HFFc6 (cell line): ENCODE results near the gene IL6ST. TPM values are rescaled to one million over a fixed set of nuclear protein-coding genes. Genes with fewer than 3 reads are reported as not detected.

ENCODE experiments used
- DNase-seq: peaks from one replicate; pipeline ENCODE4 v3.0.0-alpha.2; 2018
- H3K27ac Mint-ChIP-seq: 2 replicates; pipeline ENCODE4 v1.8.0; 2020; ENCODE audit warnings: mild to moderate bottlenecking, mixed read lengths
- H3K27me3 Mint-ChIP-seq: 2 replicates; pipeline ENCODE4 v1.8.0; 2021; ENCODE audit warnings: mild to moderate bottlenecking, moderate library complexity, mixed read lengths; ENCODE audit not compliant: insufficient read depth
- H3K36me3 Mint-ChIP-seq: 2 replicates; pipeline ENCODE4 v1.8.0; 2021; ENCODE audit warnings: low read depth, mixed read lengths
- H3K4me1 Mint-ChIP-seq: 2 replicates; pipeline ENCODE4 v1.8.0; 2020; ENCODE audit warnings: low read depth, mixed read lengths
- H3K4me3 Mint-ChIP-seq: 2 replicates; pipeline ENCODE4 v1.8.0; 2020; ENCODE audit warnings: mild to moderate bottlenecking, moderate library complexity, mixed read lengths
- H3K9me3 Mint-ChIP-seq: 2 replicates; pipeline ENCODE4 v1.8.0; 2020; ENCODE audit warnings: mild to moderate bottlenecking, mixed read lengths
- CTCF ChIP-seq: fragments of 200-600 bp; sonication (generic); IDR thresholded peaks from 2 replicates; pipeline ENCODE4 v1.5.0; 2021; ENCODE audit warnings: antibody characterized with exemption, mild to moderate bottlenecking
- total RNA-seq, 6 experiments: library from RNA; stranded (reverse); fragmentation: NEBNext Ultra II Directional; extraction: Animal tissue kit (Norgen Biotek cat#: 25700); gene quantifications; 2 replicates in 1 of 6; 3 replicates in 5 of 6; pipeline ENCODE4 v1.2.3, GENCODE V29; 2021

Gene IL6ST
- total RNA-seq, 6 experiments from 2014 or later = 187 to 265 (median 216) TPM

GRCh38 chr5:55932700-55933099, 62.1 kb downstream of the IL6ST start:
- peaks cover 17% of the 10 kb centered on the region for H3K4me1 Mint-ChIP-seq
- peaks cover 3% of the 10 kb centered on the region; the same call in 1 of the 2 replicates for H3K27me3 Mint-ChIP-seq
- no peak overlapping the region for H3K27ac Mint-ChIP-seq
- no peaks in the 10 kb centered on the region for H3K36me3 Mint-ChIP-seq
- TF ChIP-seq CTCF = no peak
- H3K9me3 Mint-ChIP-seq = no peaks in the 10 kb centered on the region
- no peak for DNase-seq
- no peak overlapping the region for H3K4me3 Mint-ChIP-seq

- no peak overlapping the region for H3K27ac Mint-ChIP-seq
- H3K4me3 Mint-ChIP-seq = no peak overlapping the region
- no peaks in the 10 kb centered on the region for H3K4me1 Mint-ChIP-seq
- H3K36me3 Mint-ChIP-seq = no peaks in the 10 kb centered on the region
- no peak for DNase-seq
- no peaks in the 10 kb centered on the region for H3K9me3 Mint-ChIP-seq
- no peak for TF ChIP-seq CTCF
- peaks cover 6% of the 10 kb centered on the region for H3K27me3 Mint-ChIP-seq
Observed at GRCh38 chr5:55929020-55929799, 65.6 kb downstream of the IL6ST start.

GRCh38 chr5:55927861-55928655, 66.7 kb downstream of the IL6ST start:
- Mint-ChIP-seq H3K9me3 (no peaks in the 10 kb centered on the region), H3K27ac (no peak overlapping the region), H3K4me3 (no peak overlapping the region), H3K4me1 (peaks cover 8% of the 10 kb centered on the region), H3K36me3 (no peaks in the 10 kb centered on the region), H3K27me3 (peaks cover 13% of the 10 kb centered on the region)
- no peak for TF ChIP-seq CTCF
- no peak for DNase-seq

- Mint-ChIP-seq H3K27me3 (peaks cover 13% of the 10 kb centered on the region), H3K36me3 (no peaks in the 10 kb centered on the region), H3K9me3 (no peaks in the 10 kb centered on the region), H3K4me3 (no peak overlapping the region), H3K4me1 (peaks cover 8% of the 10 kb centered on the region), H3K27ac (no peak overlapping the region)
- no peak for DNase-seq
- no peak for TF ChIP-seq CTCF
Observed at GRCh38 chr5:55926476-55926875, 68.3 kb downstream of the IL6ST start.

- Mint-ChIP-seq H3K4me3 (no peak overlapping the region), H3K4me1 (peaks cover 8% of the 10 kb centered on the region), H3K27ac (no peak overlapping the region), H3K36me3 (no peaks in the 10 kb centered on the region), H3K9me3 (no peaks in the 10 kb centered on the region), H3K27me3 (peaks cover 13% of the 10 kb centered on the region)
- no peak for TF ChIP-seq CTCF
- no peak for DNase-seq
Observed at GRCh38 chr5:55925712-55926111, 69.1 kb downstream of the IL6ST start.
